Measurements from ENCODE around the gene FFAR1. TPM values are rescaled to one million over a fixed set of nuclear protein-coding genes. Genes with fewer than 3 reads are reported as not detected.

FFAR1 gene
- total and polyA plus RNA-seq, 2 donors (not counting 3 experiments of a cell fraction or from before 2014, with no cell fraction given) = not detected

DNA sequence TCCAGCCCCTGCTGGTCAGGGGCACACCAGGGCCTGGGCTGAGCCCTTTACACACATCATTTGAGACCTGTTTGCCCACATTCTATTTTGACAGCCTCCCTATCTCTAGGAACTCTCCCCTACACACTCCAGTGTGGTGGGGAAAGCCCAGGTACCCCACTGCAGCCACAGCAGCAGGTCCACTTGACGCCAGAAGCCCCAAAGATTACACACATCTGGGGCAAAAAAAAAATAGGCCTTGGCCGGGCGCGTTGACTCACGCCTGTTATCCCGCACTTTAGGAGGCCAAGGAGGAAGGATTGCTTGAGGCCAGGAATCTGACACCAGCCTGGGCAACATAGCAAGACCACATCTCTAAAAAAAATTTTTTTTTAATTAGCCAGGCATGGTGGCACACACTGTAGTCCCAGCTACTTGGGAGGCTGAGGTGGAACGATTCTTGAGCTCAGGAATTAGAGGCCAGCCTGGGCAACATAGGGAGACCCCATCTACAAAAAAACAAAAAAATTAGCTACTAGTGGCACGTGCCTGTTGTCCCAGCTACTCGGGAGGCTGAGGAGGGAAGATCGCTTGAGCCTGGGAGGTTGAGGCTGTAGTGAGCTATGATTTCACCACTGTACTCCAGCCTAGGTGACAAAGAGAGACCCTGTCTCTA, 36.8 kb upstream of the FFAR1 start:
- Histone ChIP-seq H3K9ac (replicated peaks; ENCODE audit: extremely low read depth, insufficient read depth, low read length) (no peak overlapping the region), H3K27me3 (ENCODE audit: control insufficient read depth in 2 of 2, insufficient read depth in 2 of 2, low read length in 2 of 2) (no peaks in the 10 kb centered on the region), H3K36me3 (ENCODE audit: control insufficient read depth in 2 of 2, extremely low read depth in 1 of 2, insufficient read depth in 2 of 2, low read length in 2 of 2) (no peaks in the 10 kb centered on the region), H3K4me1 (ENCODE audit: control insufficient read depth, extremely low read depth, insufficient read depth, low read length) (no peaks in the 10 kb centered on the region), H3K4me2 (ENCODE audit: insufficient read depth, low read length) (no peak overlapping the region), H2AFZ (ENCODE audit: low read depth, low read length) (no peak overlapping the region), H3K9me1 (replicated peaks; ENCODE audit: control insufficient read depth, extremely low read depth, insufficient read depth, low read length) (no peaks in the 10 kb centered on the region), H3K79me2 (ENCODE audit: control insufficient read depth, insufficient read depth, low read length) (no peaks in the 10 kb centered on the region), H3K9me3 (replicated peaks; ENCODE audit: control insufficient read depth, insufficient read depth, low read length) (no peaks in the 10 kb centered on the region), H3K27ac (ENCODE audit: insufficient read depth, low read depth, low read length) (no peak overlapping the region), H3K4me3 (replicated peaks in 1 of 3; ENCODE audit: insufficient read depth in 1 of 3, low read depth in 1 of 3, low read length in 3 of 3) (no peak overlapping the region), H4K20me1 (replicated peaks; ENCODE audit: control insufficient read depth, extremely low read depth, insufficient read depth, low read length) (no peaks in the 10 kb centered on the region)
- BruUV-seq (replicated peaks) = no TSS peak
- POLR2A ChIA-PET = no interaction called here
- TF ChIP-seq EZH2 (IDR thresholded peaks at IDR 0.05; ENCODE audit: borderline replicate concordance, low read depth, low read length, severe bottlenecking) (no peak), GATA2 (IDR thresholded peaks at IDR 0.05; ENCODE audit: insufficient read depth, insufficient read length, low read depth, low read length) (no peak), JUN (IDR thresholded peaks at IDR 0.05; ENCODE audit: borderline replicate concordance, insufficient read depth, insufficient read length, low read depth) (no peak)
- CTCF ChIA-PET = no interaction called here
- intact Hi-C loops (cut with micrococcal nuclease) = no loop called here
- dilution Hi-C loops (cut with MboI; ENCODE audit: extremely low pct_ligation_motif_present, low sequenced_read_pairs) = no loop called here
- DNase-seq (ENCODE audit: low read depth, low spot score) (no peak), FAIRE-seq (no peak)

DNA sequence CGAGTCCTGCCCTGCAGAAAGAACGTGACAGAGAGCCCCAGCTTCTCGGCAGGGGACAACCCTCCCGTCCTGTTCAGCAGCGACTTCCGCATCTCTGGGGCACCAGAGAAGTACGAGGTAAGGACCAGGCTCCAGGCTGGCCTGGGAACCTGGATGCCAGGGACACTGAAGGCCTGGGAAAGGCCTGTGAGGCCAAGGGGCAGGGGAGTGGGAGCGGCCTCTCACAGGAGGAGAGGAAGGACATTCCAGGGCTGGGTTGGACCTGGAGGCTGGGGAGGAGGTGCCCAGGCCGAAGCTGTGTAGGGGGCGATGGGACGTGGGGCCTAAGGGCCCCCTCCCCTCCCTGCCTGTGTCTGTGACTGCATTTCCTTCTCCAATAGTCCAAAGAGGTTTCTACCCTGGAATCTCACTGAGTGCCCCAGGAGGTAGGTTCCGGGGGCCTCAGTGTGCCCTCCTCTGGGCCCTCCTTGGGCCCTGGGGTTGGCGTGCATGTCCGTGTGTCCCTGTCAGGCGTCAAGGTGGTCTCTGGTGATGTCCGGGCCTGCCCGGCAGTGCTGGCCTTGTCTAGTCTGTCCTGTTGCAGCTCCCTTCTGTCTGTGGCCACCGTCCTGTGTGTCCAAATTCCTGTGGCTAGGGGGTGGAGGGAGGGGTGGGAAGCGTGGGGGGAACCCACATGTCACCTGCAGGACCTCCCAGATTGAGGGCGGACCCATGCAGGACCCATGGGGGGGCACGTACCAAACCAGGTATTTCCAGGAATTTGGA, 35.6 kb upstream of the FFAR1 start:
- Histone ChIP-seq H3K79me2 (ENCODE audit: control insufficient read depth, insufficient read depth, low read length) (no peaks in the 10 kb centered on the region), H3K27me3 (ENCODE audit: control insufficient read depth in 2 of 2, insufficient read depth in 2 of 2, low read length in 2 of 2) (no peaks in the 10 kb centered on the region), H3K4me3 (replicated peaks in 1 of 3; ENCODE audit: insufficient read depth in 1 of 3, low read depth in 1 of 3, low read length in 3 of 3) (no peak overlapping the region), H3K27ac (ENCODE audit: insufficient read depth, low read depth, low read length) (no peak overlapping the region), H3K9me1 (replicated peaks; ENCODE audit: control insufficient read depth, extremely low read depth, insufficient read depth, low read length) (no peaks in the 10 kb centered on the region), H2AFZ (ENCODE audit: low read depth, low read length) (no peak overlapping the region), H4K20me1 (replicated peaks; ENCODE audit: control insufficient read depth, extremely low read depth, insufficient read depth, low read length) (no peaks in the 10 kb centered on the region), H3K4me1 (ENCODE audit: control insufficient read depth, extremely low read depth, insufficient read depth, low read length) (no peaks in the 10 kb centered on the region), H3K36me3 (ENCODE audit: control insufficient read depth in 2 of 2, extremely low read depth in 1 of 2, insufficient read depth in 2 of 2, low read length in 2 of 2) (no peaks in the 10 kb centered on the region), H3K9me3 (replicated peaks; ENCODE audit: control insufficient read depth, insufficient read depth, low read length) (no peaks in the 10 kb centered on the region), H3K9ac (replicated peaks; ENCODE audit: extremely low read depth, insufficient read depth, low read length) (no peak overlapping the region), H3K4me2 (ENCODE audit: insufficient read depth, low read length) (no peak overlapping the region)
- ChIA-PET POLR2A (no interaction called here), CTCF (interaction anchor here (0.9 kb wide), 1 partner anchor 18 kb away, joined by 3 read pairs; no protein-coding TSS in a partner anchor)
- FAIRE-seq = no peak
- dilution Hi-C loops (cut with MboI; ENCODE audit: extremely low pct_ligation_motif_present, low sequenced_read_pairs) = no loop called here
- no peak for DNase-seq (ENCODE audit: low read depth, low spot score)
- intact Hi-C loops (cut with micrococcal nuclease) = no loop called here
- no TSS peak for BruUV-seq (replicated peaks)
- no peak for TF ChIP-seq MYC (IDR thresholded peaks at IDR 0.05; ENCODE audit: low read depth, low read length)
- TF ChIP-seq, protein P1, sequence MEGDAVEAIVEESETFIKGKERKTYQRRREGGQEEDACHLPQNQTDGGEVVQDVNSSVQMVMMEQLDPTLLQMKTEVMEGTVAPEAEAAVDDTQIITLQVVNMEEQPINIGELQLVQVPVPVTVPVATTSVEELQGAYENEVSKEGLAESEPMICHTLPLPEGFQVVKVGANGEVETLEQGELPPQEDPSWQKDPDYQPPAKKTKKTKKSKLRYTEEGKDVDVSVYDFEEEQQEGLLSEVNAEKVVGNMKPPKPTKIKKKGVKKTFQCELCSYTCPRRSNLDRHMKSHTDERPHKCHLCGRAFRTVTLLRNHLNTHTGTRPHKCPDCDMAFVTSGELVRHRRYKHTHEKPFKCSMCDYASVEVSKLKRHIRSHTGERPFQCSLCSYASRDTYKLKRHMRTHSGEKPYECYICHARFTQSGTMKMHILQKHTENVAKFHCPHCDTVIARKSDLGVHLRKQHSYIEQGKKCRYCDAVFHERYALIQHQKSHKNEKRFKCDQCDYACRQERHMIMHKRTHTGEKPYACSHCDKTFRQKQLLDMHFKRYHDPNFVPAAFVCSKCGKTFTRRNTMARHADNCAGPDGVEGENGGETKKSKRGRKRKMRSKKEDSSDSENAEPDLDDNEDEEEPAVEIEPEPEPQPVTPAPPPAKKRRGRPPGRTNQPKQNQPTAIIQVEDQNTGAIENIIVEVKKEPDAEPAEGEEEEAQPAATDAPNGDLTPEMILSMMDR (IDR thresholded peaks at IDR 0.05; ENCODE audit: extremely low read depth in 1 of 2, insufficient read depth in 1 of 2, low read depth in 1 of 2, low read length in 2 of 2) = no peak
- TF ChIP-seq FOS (IDR thresholded peaks at IDR 0.05; ENCODE audit: borderline replicate concordance, insufficient read depth, low read length) = no peak
- no peak for TF ChIP-seq GATA2 (IDR thresholded peaks at IDR 0.05; ENCODE audit: insufficient read depth, insufficient read length, low read depth, low read length)
